DOHH2 (cell line): ENCODE data around the gene NPM1.

Experiments used
- CTCF ChIP-seq: fragments of 200-600 bp; sonication (generic); IDR thresholded peaks from one replicate; pipeline ENCODE4 v1.5.1; 2014; ENCODE audit warnings: antibody characterized with exemption, mild to moderate bottlenecking, low read depth, low read length; ENCODE audit not compliant: poor library complexity, severe bottlenecking
- EZH2phosphoT487 ChIP-seq: fragments of 200-600 bp; sonication (generic); IDR thresholded peaks from 2 replicates; pipeline ENCODE4 v1.6.1; 2017; ENCODE audit warnings: borderline replicate concordance, mild to moderate bottlenecking, antibody characterized with exemption, low read length, moderate library complexity, mixed read lengths

- TF ChIP-seq CTCF, result no peak
- no peak for TF ChIP-seq EZH2phosphoT487
Observed at GRCh38 chr5:171431251-171431777, 43.7 kb downstream of the NPM1 start.
